Stimulated activated CD4-positive, alpha-beta T cell treated with anti-CD3 and anti-CD28 coated beads, Interleukin-1b, Interleukin-23, amount 100 ng/mL, for 4 hours (primary cell): ENCODE results near the gene HK1.
"Not testable (repeated sequence)": the region's sequence is repeated elsewhere in the genome, so short reads cannot be mapped to it uniquely, and the experiment has no call there.

Experiments used
- DNase-seq, 2 donors: peaks; one replicate each; pipeline ENCODE4 v3.0.0-alpha.2; 2020; ENCODE audit warnings: low read depth in 2 of 2

Gene HK1

GRCh38 chr10:69254877-69255276 is 23.4 kb upstream of the HK1 start:
- DNase-seq: no peak

- DNase-seq: no peak
These were observed 18.6 kb upstream of the HK1 start for GRCh38 chr10:69259547-69260243.

- no peak for DNase-seq
These were observed 17.1 kb upstream of the HK1 start for GRCh38 chr10:69261184-69261583.

GRCh38 chr10:69262292-69262751 is 16.0 kb upstream of the HK1 start:
- no peak for DNase-seq

DNA sequence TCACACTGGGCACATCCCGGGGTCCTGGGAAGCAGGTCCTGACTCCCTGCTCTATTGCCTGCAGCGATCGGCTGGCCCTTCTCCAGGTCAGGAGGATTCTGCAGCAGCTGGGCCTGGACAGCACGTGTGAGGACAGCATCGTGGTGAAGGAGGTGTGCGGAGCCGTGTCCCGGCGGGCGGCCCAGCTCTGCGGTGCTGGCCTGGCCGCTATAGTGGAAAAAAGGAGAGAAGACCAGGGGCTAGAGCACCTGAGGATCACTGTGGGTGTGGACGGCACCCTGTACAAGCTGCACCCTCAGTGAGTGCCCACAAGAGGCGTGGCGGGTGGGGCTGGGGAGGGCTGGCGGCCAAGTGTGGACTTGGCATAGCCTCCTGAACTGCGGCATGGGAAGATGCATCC is 12.8 kb upstream of the HK1 start:
- DNase-seq: no peak

DNA sequence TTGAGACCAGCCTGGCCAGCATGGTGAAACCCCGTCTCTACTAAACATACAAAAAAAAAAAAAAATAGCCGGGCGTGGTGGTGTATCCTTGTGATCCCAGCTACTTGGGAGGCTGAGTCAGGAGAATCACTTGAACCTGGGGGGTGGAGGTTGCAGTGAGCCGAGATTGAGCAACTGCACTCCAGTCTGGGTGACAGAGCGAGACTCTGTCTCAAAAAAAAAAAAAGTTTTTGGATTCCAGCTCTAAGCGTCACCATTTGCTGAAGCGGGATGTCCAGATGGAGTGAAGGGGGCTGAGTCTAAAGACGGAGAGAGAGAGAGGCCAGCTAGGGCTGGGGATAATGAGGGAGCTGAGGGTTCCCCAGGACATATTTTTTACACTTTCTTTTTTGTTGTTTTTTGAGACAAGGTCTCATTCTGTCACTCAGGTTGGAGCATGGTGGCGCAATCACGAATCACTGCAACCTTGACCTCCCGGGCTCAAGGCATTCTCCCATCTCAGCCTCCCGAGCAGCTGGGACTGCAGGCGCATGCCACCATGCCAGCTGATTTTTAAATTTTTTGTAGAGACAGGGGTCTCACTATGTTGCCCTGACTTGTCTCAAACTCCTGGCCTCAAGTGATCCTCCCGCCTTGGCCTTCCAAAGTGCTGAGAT is 9.4 kb upstream of the HK1 start:
- DNase-seq: no peak

DNA sequence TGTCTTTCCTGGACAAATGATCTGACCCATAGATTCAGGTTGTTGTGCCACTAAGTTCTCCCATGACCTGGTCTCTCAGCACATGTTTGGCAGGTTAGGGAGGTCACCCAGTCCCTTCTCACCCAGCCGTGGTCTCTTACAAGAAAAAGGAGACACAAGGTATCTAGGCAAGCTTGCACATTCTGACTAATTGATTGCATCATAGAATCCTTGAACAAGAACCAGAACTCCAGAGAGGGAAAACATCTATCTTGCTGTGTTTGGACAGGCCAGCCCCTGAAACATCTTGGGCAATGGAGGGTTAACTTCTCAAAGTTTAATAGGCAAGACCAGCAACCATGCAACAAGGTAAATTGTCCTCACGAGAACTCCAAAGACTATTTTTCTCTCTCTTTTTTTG is 8.5 kb upstream of the HK1 start:
- DNase-seq: no peak

- DNase-seq: no peak
These were observed 7.3 kb upstream of the HK1 start for GRCh38 chr10:69270990-69271389.

- DNase-seq: no peak
These were observed 5.7 kb upstream of the HK1 start for GRCh38 chr10:69272624-69273023.

GRCh38 chr10:69275444-69275843 is 2.9 kb upstream of the HK1 start:
- DNase-seq: no peak

DNA sequence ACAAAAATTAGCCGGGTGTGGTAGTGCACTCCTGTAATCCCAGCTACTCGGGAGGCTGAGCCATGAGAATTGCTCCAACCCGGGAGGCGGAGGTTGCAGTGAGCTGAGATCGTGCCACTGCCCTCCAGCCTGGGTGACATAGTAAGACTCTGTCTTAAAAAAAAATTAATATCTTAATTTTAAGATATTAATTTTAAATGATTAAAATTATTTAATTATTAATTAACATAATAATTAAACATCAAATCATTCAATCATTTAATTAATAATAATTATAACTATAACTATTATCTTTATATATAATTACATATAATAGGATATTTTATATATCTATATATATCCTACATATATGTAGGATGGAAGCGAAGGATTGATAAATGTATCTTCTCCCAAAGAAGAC is 1.8 kb upstream of the HK1 start:
- DNase-seq: no peak

DNA sequence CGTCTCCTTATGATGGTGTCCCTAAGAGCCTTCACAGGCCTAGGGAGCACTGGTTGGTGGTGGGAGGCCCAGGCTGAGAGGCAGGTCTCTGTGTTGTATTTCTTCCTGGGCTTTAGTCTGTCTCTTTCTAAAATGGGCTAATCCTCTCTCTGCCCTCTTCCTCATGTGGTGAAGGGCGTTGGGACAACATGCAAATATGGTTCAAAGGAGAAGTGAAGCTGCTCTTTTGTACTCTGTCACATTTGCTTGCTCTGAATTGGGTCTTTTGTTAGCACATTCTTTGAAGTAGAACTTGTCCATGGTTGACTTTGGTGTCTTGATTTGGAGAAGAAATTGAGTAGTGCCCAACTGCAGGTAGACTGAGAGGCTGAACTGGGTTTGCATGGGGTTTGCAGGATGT is 814 bp downstream of the HK1 start:
- DNase-seq: no peak

DNA sequence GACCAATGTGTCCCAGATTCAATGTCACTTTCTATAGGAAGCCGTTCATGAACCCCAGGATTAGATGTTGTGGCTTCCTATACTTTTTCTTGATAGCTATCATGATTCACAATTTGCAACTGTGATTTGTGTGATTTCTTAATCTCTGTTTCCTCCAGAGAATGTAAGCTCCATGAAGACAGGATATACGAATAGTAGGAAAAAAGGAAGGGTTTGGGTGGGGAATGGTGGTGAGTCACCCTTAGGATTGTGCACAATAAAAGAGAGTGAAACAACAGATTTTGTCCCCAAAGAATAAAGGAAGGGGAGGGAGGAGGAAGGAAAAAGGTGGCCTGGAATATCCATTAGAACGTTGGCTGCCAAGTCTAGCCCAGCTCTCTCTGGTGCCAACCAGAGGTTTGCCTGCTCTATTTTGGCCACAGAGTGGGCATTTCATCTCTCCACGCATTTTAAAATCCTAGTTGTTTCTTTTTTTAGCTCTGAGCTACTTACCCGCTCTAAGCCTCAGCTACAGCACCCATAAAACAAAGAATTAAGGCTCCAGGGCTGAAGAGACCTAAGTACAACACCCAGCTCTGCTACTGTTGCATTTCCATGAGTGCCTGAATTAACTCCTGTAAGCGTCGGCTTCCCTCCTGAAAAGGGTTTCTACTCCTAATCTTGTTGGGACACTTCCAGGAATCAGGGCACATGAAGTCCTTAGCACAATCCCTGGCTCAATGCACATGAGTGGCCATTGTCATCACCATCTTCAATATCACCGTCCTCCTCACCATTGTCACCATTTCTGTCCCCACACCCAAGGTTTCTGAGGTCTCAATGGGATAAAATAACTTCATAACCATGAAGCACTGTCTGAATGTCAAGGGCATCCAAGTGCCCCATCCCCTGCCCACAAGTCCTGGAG is 3.5 kb downstream of the HK1 start:
- no peak for DNase-seq

DNA sequence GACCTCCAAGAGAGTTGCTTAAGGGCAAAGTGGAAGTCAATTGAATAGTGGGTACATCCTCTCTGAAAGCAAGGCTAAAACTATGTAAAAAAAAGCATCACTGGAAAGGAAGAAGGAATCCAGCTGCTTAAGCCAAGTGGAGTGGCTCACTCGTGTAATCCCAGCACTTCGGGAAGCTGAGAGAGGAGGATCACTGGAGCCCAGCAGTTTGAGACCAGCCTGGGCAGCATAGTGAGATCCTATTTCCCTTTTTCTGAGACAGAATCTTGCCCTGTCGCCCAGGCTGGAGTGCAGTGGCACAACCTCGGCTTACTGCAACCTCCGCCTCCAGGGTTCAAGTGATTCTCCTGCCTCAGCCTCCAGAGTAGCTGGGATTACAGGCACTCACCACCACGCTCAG is 6.1 kb downstream of the HK1 start:
- DNase-seq: not testable (repeated sequence)

DNA sequence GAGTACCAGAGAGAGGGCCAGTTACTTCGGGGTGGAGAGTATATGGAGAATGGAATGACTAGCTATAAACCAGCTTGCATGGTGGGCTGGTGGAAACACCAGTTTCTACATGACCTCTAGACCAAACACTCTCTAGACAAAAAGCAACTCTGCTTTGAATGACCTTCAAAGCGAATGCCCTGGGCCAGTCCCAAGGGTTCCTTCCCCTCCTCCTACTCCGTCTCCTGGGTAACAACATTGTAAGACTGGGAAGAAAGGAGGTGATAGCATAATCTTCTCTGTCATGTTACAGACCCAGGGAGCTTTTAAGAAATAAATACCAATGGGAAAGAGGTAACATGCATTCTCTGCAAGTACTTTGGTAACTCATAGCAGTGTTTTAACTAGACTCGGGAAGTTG is 7.4 kb downstream of the HK1 start:
- DNase-seq: no peak

GRCh38 chr10:69287181-69287580 is 8.9 kb downstream of the HK1 start:
- no peak for DNase-seq

GRCh38 chr10:69290993-69291392 is 12.7 kb downstream of the HK1 start:
- no peak for DNase-seq

GRCh38 chr10:69292459-69292858 is 14.2 kb downstream of the HK1 start:
- no peak for DNase-seq

- no peak for DNase-seq
These were observed 16.8 kb downstream of the HK1 start for GRCh38 chr10:69295027-69295636.

- no peak for DNase-seq
These were observed 25.3 kb downstream of the HK1 start for GRCh38 chr10:69303632-69304051.

GRCh38 chr10:69306421-69306820 is 28.1 kb downstream of the HK1 start:
- DNase-seq: no peak

DNA sequence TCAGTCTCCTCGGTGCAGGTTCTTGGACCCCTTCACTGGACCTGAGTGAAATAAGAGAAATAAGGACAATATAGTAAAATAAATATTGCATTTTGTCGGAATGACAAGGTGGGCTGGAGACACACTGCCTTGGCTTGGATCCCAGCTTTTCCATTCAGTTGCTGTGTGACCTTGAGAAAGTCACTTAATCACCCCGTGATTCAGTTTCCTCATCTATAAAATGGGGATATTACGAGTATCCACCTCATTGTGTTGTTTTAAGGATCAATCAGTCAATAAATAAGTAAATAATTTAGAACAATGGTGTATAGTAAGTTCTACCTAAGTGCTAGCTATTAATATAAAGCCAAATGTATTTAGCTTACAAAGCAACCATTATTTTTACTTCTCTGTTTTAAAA is 29.1 kb downstream of the HK1 start:
- no peak for DNase-seq
